Stomach (tissue), 4 donors: ENCODE results near the gene MFF.

ENCODE experiments used
- CTCF ChIP-seq, 7 experiments: fragments of 450-650 bp in 4 of 7; fragments of 200-600 bp in 3 of 7; sonication (generic) in 3 of 7; IDR thresholded peaks; one replicate each; pipeline ENCODE4 v1.5.1; 2016 to 2019; ENCODE audit warnings: antibody characterized with exemption in 7 of 7, control low read depth in 2 of 7, mild to moderate bottlenecking in 1 of 7
- POLR2A ChIP-seq, 4 donors: fragments of 450-650 bp; IDR thresholded peaks; one replicate each; pipeline ENCODE4 v1.6.1; 2016; ENCODE audit warnings: antibody characterized with exemption in 4 of 4, control low read depth in 2 of 4, mild to moderate bottlenecking in 1 of 4, moderate library complexity in 1 of 4
- POLR2AphosphoS5 ChIP-seq, 3 donors: sonication (generic); formaldehyde crosslinking; IDR thresholded peaks; one replicate each; pipeline ENCODE4 v1.6.1; 2016; ENCODE audit warnings: antibody characterized with exemption in 3 of 3

- no peak for TF ChIP-seq CTCF (IDR thresholded peaks at IDR 0.05)
- TF ChIP-seq POLR2A (IDR thresholded peaks at IDR 0.05) = no peak
- no peak for TF ChIP-seq POLR2AphosphoS5 (IDR thresholded peaks at IDR 0.05)
Measured at GRCh38 chr2:227313310-227313709, 11.7 kb upstream of the MFF start.
